GM21717 (cell line): ENCODE results near the gene PEMT.

Source experiments
- ATAC-seq: cut with Tn5 transposase; IDR thresholded peaks from one replicate; pipeline ENCODE4 v1.9.1; 2021; ENCODE audit warnings: mild to moderate bottlenecking, moderate library complexity; ENCODE audit not compliant: unreplicated experiment

PEMT gene

GRCh38 chr17:17516941-17517720 is 74.4 kb downstream of the PEMT start:
- no peak for ATAC-seq

DNA sequence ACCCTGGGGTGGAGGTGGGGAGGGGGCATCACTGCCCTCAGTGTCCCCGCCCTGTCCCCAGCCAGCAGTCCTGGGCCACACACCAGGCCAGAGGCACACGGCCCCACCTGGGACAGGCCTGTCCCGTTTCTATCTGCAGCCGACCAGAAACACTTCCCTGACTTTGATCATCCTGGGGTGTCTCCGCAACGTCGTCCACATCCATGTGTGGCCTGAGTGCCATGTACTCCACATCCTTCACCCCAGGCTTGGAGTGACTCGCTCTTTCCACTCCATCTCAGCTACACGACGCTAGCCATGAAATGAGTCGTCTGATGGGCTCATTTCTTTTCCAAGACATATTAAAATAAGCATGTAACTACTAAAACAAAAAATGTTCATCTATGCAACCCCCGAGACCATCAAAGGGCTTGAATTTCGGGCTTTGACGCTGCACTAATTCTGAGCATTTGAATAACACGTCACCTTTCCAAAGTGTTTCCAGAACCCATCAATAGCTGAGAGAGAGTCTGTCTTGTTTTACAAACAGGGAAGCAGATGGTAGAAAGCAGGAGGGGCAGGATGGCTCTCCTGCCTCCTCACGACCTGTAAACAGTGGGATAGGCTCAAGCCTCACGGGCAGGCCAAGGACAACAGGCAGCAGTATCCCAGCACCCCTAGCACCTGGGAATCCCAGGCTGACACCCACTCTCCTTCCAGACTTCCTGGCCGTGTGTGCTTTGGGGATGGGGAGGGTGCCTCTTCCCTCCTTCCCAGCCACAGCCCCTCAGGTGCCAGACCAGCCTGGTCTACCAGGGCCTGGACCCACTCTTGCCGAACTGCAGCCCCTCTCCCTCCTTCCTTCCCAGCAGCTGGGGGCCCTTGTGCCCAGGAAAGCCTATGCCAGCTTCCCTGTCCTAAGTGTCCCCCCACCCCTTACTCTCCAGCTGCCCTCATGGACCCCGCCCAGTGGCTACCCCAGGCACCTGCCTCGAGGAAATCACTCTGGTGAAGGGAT is 75.3 kb downstream of the PEMT start:
- ATAC-seq: no peak

- ATAC-seq: no peak
Observed at GRCh38 chr17:17514993-17515933, 76.2 kb downstream of the PEMT start.

DNA sequence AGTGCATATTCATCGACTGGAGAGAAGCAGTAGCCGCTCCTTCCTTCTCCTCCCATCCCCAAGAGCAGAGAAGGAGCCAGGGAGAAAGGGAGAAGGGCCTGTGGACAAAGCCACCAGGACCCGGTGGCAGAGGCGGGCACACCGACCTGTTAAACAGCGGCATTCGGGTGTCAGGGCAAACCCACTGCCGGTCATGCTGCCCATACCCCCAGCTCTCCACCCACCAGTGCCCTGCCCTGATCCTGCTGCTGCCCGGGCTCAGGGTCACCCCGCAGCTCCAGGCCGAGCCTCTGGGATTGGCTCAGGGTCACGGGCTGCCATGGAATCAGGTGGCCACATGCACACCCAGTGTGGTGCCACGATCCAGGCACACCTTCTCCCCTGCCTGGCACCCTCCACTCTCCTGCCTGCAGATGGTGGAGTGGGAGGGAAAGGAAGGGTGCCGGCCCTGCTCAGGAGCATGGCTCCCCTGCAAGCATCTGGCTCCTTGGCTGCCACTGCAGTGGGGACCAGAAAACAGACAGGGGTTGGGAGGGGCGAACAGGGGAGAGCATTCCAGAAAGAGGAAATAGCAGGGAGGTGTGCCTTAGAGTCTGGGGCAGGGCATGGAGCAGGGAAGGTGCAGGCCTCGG is 77.0 kb downstream of the PEMT start:
- ATAC-seq: no peak

DNA sequence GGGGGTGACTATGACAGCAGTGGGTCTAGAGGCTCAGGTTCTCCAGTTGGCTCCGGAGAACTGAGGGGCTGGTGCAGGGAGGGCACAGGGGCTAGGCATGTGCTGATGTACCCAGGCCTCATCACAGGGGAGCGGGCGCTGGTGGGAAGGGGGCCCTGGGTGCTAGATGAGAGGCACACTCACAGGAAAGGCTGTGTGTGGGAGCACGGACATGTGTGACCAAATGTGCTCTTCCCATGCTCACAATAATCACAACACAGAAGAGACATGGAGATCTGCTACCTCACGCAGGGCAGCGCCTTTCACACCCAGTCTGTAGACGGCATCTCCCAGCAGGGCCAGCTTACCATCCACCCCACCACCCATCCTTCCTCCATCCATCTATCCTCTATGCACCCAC is 77.9 kb downstream of the PEMT start:
- no peak for ATAC-seq

- ATAC-seq: no peak
Observed at GRCh38 chr17:17512866-17513265, 78.6 kb downstream of the PEMT start.

GRCh38 chr17:17511881-17512858 is 79.3 kb downstream of the PEMT start:
- ATAC-seq: no peak

DNA sequence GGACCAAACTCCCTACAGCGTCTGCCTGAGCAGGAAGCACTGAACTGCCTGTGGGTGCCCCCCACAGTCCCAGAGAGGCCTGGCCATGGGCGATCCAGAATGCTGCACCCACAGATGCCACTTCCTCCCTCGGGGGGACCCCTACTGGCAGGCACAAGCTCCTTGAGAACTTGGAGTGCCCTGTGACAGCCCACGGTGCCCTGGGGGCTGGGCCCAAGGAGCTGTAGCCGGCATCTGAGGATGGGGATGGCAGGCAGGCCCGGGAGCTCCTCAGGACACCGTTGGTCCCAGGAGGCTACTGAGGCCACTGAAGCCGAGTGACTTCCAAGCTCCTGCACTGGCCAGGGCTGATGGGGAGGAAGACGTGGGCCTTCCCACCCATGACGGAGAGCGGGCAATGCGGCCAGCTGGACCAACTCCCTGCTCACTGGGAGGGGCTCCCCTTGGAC is 80.2 kb downstream of the PEMT start:
- ATAC-seq: no peak

DNA sequence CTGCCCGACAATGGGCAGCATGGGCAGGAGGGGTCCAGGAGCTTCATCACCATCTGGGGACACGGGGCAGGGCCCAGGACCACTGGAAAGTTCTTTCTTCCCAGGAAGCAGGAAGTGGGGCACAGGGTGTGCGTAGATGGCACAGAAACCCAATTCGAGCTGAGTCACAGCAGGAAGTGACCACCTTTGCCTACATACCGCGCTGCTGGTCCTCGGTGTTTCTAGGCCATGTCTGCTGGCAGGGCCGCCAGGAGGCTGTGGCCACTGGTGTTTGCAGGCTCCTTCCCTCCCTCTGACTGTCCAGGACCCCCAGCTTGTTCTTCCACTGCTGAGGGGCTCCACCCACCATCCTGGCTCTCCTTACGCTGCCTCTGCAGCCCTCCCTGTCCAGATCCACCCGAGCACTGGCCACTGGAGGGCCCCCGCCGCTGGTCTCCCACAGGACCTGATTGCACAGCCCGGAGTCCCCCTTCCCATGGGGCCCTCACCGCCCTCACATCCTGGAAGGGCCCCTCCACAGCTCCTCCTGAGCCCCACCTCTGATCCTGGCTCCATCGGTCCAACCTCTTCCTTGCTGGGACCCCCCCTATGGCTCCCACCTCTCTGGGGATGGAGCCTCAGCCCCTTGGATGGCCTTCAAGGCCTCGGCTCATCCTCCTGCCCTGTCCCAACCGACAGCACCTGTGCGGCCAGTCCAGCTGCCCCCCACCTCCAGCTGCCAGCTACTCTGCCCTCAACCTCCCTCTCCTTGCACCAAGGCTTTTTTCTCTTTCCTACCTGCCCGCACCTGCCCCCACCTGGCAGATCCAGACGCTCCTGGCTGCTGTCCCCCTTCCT is 80.8 kb downstream of the PEMT start:
- no peak for ATAC-seq

- no peak for ATAC-seq
Observed at GRCh38 chr17:17509601-17510425, 81.7 kb downstream of the PEMT start.

DNA sequence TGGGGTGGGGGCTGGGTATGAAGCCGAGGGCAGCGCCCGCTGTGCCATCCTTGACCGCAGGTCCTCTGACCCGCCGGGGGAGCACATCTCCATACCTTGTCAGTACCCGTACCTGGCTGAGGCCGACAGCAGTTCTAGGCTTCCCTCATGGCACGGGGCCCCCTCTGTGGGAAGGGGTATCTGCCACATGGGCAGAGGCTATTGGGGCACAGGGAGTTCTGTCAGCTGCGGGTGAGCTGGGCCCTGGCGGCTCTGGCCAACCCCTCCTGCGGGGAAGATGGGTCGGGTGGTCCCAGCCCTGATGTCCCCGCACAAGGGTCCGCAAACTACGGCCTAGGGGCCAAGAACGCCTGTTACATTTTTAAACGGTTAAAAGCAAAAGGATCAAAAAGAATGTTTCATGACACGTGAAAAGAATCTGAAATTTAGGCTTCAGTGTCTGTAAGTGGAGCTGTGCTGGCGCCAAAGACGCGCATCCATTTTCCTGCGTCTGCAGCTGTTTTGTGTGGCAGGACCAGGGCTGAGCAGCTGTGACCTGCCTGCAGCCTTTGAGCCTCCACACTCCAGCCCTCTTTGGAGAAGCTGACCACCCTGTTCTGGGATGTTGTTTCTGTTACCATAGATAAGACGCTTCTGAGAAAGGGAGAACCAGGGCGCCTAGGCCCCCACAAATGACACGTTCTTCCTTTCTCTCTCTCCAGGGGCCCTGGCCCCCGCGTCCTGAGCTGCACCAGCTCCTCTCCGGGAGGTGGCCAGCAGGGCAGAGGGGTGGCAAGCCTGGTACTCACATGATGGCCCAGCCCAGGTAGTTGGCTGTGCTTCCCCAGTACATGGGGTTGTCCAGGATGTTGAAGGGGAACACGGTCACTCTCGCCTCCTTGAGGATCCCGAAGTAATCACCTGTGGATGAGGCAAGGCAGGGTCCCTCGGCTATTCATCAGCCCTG is 82.6 kb downstream of the PEMT start:
- no peak for ATAC-seq

DNA sequence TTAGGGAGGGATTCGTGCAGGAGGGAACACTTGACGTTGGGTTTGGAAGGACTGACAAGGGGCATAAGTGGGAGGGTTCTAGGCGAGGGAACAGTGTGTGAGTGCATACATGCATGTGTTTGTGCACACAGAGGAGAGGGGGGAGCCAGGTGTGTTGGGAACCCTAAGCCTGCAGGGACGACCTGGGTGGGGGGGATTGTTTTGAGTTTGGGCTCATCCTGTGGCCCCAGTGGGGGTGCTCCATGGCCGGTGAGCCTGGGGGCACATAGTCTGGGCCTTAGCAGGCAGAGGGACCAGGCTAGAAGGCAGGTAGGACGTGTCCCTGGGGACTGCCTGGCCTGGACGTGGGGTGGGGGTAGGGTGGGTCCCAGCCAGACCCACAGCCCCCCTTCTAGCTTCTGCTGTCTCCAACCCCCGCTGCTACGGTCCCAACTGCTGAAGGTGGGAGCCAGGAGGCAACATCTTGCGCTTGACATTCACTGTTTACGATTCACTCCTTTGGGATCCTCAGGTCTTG is 83.4 kb downstream of the PEMT start:
- ATAC-seq: no peak

DNA sequence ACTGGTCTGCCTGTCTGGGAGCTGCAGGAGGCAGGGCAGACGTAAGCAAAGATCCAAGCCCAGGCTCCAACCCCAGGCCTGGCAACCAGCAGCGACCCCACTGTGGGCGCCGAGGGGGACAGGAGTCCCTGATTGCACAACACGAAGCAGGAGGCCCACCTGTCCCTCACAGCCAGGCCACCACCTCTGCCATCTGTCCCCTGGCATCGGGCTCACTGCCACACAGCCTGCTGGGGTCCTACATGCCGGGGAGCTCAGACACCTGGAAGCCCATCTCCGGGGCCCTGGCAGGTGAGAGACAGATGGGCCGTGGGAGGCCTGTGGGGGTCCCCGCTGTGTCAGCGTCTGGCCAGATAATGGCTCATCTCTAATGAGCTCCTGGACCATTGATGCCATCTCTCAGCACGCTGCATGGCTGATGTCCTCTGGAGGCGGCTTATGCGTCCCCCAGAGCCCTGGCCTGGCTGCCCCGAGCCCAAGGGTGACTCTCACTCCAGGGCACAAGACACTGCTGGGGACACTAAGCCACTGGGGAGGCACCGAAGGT is 84.0 kb downstream of the PEMT start:
- ATAC-seq: no peak

DNA sequence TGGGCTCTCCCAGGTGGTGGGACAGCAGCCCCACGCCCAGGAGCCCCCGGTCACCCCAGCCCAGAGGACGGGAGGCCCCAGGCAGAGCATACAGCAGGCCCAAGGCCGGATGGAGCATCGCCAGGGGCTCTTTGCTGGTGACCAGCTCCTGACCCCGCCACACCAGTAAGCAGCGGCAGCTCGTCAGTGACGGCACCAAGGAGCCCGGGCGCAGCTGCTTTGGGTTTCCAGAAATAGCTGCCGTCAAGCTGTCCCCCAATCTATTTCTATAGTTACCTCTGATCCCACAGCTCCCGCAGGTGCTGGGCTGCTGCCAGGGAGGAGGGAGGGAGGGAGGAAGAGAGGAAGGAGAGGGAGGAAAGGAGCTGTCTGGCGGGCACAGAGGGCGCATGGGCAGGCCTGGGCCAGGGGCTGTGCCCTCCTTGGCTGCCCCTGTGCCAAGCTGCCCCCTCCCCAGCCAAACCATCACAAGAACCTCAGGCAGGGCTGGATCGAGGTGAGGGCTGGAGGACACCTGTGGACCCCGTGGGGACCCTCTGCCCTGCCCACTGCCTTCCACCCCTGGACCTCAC is 84.5 kb downstream of the PEMT start:
- no peak for ATAC-seq

GRCh38 chr17:17506181-17506741 is 85.2 kb downstream of the PEMT start:
- ATAC-seq: no peak
